ENCODE measurements around the gene AKNA. TPM values are rescaled to one million over a fixed set of nuclear protein-coding genes. Genes with fewer than 3 reads are reported as not detected.
"Not testable (repeated sequence)": the region's sequence is repeated elsewhere in the genome, so short reads cannot be mapped to it uniquely, and the experiment has no call there.

AKNA gene
- total RNA-seq, 2 experiments from 2014 or later, result 107 to 118 TPM

DNA sequence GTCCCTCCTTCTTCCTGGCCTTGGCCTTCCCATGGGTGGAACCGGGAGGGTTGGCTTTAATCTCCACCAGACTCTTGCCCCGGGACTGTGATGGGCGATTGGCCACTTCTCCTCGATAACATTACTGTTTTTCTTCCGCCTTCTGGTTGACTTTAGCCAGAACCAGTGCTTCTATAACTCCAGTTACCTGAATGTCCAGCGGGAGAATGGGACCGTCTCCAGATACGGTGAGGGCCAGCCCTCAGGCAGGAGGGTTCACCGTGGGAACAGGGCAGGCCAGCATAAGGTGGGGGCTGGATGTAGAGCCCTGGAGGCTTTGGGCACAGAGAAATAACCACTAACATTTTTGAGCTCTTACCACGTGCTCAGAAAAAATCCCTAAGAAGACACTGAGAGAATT, 57.1 kb downstream of the AKNA start:
- Mint-ChIP-seq H3K27ac (no peak overlapping the region), H3K27me3 (ENCODE audit: low read depth) (no peaks in the 10 kb centered on the region), H3K4me1 (ENCODE audit: low read depth) (peaks cover 7% of the 10 kb centered on the region), H3K9me3 (no peaks in the 10 kb centered on the region), H3K36me3 (ENCODE audit: low read depth) (peaks cover 12% of the 10 kb centered on the region), H3K4me3 (no peak overlapping the region)
- CTCF ChIA-PET, result no interaction called here
- intact Hi-C loops (cut with micrococcal nuclease), result no loop called here
- DNase-seq, result no peak

DNA sequence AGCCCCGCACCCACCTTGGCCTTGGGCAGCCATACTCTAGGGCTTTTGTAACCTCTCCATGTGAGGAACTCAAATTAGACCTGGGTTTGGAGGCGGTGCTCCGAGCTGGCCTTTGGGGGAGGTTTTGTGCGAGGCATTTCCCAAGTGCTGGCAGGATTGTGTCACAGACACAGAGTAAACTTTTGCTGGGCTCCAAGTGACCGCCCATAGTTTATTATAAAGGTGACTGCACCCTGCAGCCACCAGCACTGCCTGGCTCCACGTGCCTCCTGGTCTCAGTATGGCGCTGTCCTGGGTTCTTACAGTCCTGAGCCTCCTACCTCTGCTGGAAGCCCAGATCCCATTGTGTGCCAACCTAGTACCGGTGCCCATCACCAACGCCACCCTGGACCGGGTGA, 58.2 kb downstream of the AKNA start, which contains the start of gene ORM2:
Gene ORM2, plus strand, starts transcription at position 245 of the 398 bp plus-strand sequence. Its CDS starts 36 bp downstream, at position 281.
- intact Hi-C loops (cut with micrococcal nuclease); H3K27ac Mint-ChIP-seq: not testable (repeated sequence)

DNA sequence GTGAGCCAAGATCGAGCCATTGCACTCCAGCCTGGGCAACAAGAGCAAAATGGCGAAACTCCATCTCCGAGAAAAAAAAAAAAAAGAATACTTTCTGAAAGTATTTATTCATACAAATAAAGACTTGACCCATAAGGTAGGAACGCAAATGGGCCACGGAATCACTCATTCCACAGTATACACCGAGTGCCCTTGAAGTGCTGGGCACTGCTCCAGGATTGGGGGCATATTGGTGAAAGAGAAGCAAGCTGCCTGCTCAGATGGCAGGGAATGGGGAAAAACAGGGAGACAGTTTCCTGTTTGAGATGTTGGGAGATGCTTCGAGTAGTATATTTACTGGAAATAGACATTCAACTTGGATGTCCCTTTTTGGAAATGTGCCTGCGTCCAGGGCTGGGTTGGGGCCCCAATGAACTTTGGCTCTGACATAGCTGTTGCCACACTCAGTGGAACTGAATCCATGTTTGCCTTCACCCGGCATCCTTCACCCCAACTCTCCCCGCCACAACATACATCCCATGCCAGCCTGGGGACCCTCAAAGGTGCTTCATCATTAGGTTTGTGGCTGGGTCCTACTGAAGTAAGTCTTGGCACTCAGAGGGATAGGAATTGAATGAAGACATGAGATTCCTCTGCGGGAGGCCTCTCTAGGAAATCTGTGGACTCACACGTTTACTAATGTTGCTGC, 58.7 kb downstream of the AKNA start:
- H3K4me1 Mint-ChIP-seq (ENCODE audit: low read depth); H3K27me3 Mint-ChIP-seq (ENCODE audit: low read depth); H3K36me3 Mint-ChIP-seq (ENCODE audit: low read depth); H3K4me3 Mint-ChIP-seq; CTCF ChIA-PET; H3K27ac Mint-ChIP-seq; intact Hi-C loops (cut with micrococcal nuclease); DNase-seq; H3K9me3 Mint-ChIP-seq: not testable (repeated sequence)

More for the DNA sequence above, 58.2 kb downstream of the AKNA start, which contains the start of gene ORM2:
- H3K27me3 Mint-ChIP-seq (ENCODE audit: low read depth); H3K4me1 Mint-ChIP-seq (ENCODE audit: low read depth); CTCF ChIA-PET; H3K36me3 Mint-ChIP-seq (ENCODE audit: low read depth); H3K4me3 Mint-ChIP-seq; DNase-seq; H3K9me3 Mint-ChIP-seq: not testable (repeated sequence)

DNA sequence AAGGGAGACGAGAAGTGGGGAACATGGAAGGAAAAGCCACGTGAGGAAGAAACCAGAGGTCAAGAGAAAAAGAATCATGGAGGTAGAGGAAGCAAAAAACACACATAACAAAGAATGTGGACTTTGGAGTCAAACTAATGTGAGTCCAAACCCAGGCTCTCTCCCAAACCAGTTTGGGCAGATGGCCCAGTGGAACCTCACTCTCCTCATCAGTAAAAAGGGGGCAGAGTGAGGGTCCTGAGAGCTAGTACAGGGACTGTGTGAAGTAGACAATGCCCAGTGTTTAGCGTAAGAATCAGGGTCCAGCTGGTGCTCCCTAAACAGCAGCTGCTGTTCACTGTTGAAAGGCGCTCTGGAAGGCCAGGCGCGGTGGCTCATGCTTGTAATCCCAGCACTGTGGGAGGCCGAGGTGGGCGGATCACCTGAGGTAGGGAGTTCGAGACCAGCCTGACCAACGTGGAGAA, 59.4 kb downstream of the AKNA start:
- H3K9me3 Mint-ChIP-seq; intact Hi-C loops (cut with micrococcal nuclease); CTCF ChIA-PET: not testable (repeated sequence)

DNA sequence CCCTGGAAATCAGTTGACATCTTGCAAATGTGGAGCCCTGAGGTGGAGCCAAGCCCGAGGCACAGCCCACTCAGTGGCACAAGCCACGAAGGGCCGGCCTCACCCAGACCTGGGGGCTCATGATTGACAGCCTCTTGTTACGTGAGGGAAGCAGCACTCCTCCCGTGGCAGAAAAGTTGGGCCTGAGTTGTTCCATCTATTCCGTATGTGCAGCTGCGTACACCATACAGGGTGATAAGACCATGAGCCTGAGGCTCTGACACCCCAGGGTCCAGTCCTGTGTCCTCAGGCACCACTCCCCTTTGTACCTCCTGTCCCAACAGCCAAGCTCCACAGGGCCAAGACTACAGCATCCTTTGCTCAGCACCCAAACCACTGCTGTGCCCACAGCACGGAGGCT, 60.0 kb downstream of the AKNA start:
- intact Hi-C loops (cut with micrococcal nuclease), result no loop called here
- H3K4me3 Mint-ChIP-seq, result no peak overlapping the region
- H3K27ac Mint-ChIP-seq, result no peak overlapping the region
- H3K9me3 Mint-ChIP-seq, result no peaks in the 10 kb centered on the region
- DNase-seq, result no peak
- H3K27me3 Mint-ChIP-seq (ENCODE audit: low read depth), result no peaks in the 10 kb centered on the region
- peaks cover 1% of the 10 kb centered on the region for H3K36me3 Mint-ChIP-seq (ENCODE audit: low read depth)
- CTCF ChIA-PET, result no interaction called here
- peaks cover 5% of the 10 kb centered on the region for H3K4me1 Mint-ChIP-seq (ENCODE audit: low read depth)

More for the DNA sequence above, 59.4 kb downstream of the AKNA start:
- not testable (repeated sequence) for H3K36me3 Mint-ChIP-seq (ENCODE audit: low read depth); H3K27me3 Mint-ChIP-seq (ENCODE audit: low read depth); H3K27ac Mint-ChIP-seq; H3K4me1 Mint-ChIP-seq (ENCODE audit: low read depth); DNase-seq; H3K4me3 Mint-ChIP-seq

DNA sequence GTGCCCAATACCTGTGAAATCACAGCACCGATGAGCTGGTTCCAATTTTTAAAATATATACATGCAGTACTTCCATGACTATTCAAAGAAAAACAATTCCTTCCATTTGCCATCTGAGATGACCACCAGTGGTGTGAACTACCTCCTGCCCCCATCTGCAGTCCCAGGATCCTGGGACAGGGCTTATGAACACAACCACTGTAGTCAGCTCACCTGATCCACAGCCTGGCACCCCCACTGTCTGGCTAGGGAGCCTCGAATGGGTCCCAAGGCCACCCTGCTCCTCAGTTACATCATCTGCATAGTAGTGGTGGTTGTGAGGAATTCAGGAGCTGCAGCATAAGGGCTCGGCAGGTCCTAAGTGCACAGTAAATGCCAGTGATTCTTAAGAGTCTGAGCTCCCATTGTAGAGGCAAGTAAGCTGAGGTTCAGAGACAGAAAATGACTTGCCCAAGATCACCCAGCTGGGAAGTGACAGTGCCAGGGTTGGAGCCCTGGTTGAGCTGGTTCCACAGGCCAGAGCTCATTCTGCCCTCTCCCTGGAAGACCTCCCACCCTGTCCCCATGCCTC, 62.0 kb downstream of the AKNA start:
- H3K9me3 Mint-ChIP-seq; CTCF ChIA-PET; H3K4me3 Mint-ChIP-seq; H3K27ac Mint-ChIP-seq; H3K27me3 Mint-ChIP-seq (ENCODE audit: low read depth); DNase-seq; H3K36me3 Mint-ChIP-seq (ENCODE audit: low read depth); H3K4me1 Mint-ChIP-seq (ENCODE audit: low read depth); intact Hi-C loops (cut with micrococcal nuclease): not testable (repeated sequence)

DNA sequence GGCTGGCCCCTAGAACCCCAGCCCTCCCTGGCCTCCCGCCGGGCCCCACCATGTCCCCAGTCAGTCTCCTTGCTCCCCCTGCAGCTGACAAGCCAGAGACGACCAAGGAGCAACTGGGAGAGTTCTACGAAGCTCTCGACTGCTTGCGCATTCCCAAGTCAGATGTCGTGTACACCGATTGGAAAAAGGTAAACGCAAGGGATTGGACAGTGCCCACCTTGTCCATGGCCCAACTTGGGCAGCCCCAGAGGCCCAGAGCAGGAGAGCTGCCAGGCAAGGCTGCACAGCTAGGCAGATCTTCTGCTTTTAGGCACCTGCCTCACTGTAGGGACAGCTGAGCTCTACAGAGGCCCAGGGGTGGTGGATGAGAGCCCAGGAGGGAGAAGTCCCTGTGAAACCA, 62.8 kb downstream of the AKNA start:
- H3K4me1 Mint-ChIP-seq (ENCODE audit: low read depth); H3K27ac Mint-ChIP-seq; H3K9me3 Mint-ChIP-seq; CTCF ChIA-PET; DNase-seq; H3K36me3 Mint-ChIP-seq (ENCODE audit: low read depth); intact Hi-C loops (cut with micrococcal nuclease); H3K27me3 Mint-ChIP-seq (ENCODE audit: low read depth); H3K4me3 Mint-ChIP-seq: not testable (repeated sequence)

DNA sequence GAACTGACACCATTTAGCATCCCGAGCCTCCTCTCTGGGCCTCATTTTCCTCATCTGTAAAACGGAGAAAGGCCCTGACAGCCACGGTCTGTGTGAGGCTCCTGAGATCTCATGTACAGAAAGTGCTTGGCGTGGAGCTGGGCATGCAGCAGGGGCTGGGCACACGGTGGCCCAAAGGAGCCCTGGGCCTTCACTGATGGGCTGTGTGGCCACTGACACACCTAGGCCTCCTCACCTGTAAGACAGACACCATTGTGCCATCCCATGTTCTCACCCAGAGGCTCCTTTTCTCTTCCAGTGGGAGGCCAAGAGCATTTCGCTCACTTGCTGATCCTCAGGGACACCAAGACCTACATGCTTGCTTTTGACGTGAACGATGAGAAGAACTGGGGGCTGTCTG, 63.3 kb downstream of the AKNA start:
- DNase-seq, result no peak
- no peaks in the 10 kb centered on the region for H3K36me3 Mint-ChIP-seq (ENCODE audit: low read depth)
- H3K9me3 Mint-ChIP-seq, result no peaks in the 10 kb centered on the region
- H3K27ac Mint-ChIP-seq, result no peak overlapping the region
- intact Hi-C loops (cut with micrococcal nuclease), result no loop called here
- H3K4me1 Mint-ChIP-seq (ENCODE audit: low read depth), result peaks cover 4% of the 10 kb centered on the region
- CTCF ChIA-PET, result no interaction called here
- no peaks in the 10 kb centered on the region for H3K27me3 Mint-ChIP-seq (ENCODE audit: low read depth)
- no peak overlapping the region for H3K4me3 Mint-ChIP-seq

DNA sequence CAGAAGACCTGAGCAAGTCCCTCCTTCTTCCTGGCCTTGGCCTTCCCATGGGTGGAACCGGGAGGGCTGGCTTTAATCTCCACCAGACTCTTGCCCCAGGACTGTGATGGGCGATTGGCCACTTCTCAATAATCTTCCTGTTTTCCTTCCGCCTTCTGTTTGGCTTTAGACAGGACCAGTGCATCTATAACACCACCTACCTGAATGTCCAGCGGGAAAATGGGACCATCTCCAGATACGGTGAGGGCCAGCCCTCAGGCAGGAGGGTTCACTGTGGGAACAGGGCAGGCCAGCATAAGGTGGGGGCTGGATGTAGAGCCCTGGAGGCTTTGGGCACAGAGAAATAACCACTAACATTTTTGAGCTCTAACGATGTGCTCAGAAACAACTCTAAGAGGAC, 63.9 kb downstream of the AKNA start:
- intact Hi-C loops (cut with micrococcal nuclease); H3K9me3 Mint-ChIP-seq; H3K4me3 Mint-ChIP-seq; CTCF ChIA-PET; DNase-seq; H3K4me1 Mint-ChIP-seq (ENCODE audit: low read depth); H3K36me3 Mint-ChIP-seq (ENCODE audit: low read depth); H3K27me3 Mint-ChIP-seq (ENCODE audit: low read depth); H3K27ac Mint-ChIP-seq: not testable (repeated sequence)

DNA sequence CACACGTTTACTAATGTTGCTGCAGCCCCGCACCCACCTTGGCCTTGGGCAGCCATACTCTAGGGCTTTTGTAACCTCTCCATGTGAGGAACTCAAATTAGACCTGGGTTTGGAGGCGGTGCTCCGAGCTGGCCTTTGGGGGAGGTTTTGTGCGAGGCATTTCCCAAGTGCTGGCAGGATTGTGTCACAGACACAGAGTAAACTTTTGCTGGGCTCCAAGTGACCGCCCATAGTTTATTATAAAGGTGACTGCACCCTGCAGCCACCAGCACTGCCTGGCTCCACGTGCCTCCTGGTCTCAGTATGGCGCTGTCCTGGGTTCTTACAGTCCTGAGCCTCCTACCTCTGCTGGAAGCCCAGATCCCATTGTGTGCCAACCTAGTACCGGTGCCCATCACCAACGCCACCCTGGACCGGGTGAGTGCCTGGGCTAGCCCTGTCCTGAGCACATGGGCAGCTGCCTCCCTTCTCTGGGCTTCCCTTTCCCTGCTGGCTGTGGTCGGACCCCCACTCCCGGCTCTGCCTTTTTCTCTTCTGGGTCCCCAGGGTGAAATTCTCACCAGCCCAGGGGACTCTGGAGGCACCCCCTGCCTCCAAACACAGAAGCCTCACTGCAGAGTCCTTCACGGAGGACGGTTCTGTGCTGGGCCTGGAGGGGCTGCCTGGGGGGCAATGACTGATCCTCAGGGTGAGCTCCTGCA, 64.8 kb downstream of the AKNA start, which contains the start of gene ORM1:
Gene ORM1, plus strand, starts transcription at position 268 of the 701 bp plus-strand sequence. Its CDS starts 36 bp downstream, at position 304.
- H3K4me3 Mint-ChIP-seq; H3K36me3 Mint-ChIP-seq (ENCODE audit: low read depth); intact Hi-C loops (cut with micrococcal nuclease); H3K4me1 Mint-ChIP-seq (ENCODE audit: low read depth); H3K27me3 Mint-ChIP-seq (ENCODE audit: low read depth); H3K9me3 Mint-ChIP-seq; DNase-seq; H3K27ac Mint-ChIP-seq: not testable (repeated sequence)
- CTCF ChIA-PET, result interaction anchor here (0.6 kb wide), 1 partner anchor 225 kb away, joined by 4 read pairs; no protein-coding TSS in a partner anchor

DNA sequence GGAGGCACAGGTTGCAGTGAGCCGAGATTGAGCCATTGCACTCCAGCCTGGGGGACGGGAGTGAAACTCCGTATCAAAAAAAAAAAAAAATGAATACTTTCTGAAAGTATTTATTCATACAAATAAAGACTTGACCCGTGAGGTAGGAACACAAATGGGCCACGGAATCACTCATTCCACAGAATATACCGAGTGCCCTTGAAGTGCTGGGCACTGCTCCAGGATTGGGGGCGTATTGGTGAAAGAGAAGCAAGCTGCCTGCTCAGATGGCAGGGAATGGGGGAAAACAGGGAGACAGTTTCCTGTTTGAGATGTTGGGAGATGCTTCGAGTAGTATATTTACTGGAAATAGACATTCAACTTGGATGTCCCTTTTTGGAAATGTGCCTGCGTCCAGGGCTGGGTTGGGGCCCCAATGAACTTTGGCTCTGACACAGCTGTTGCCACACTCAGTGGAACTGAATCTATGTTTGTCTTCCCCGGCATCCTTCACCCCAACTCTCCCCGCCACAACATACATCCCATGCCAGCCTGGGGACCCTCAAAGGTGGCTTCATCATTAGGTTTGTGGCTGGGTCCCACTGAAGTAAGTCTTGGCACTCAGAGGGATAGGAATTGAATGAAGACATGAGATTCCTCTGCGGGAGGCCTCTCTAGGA, 65.5 kb downstream of the AKNA start:
- intact Hi-C loops (cut with micrococcal nuclease); H3K4me1 Mint-ChIP-seq (ENCODE audit: low read depth); H3K4me3 Mint-ChIP-seq; H3K27me3 Mint-ChIP-seq (ENCODE audit: low read depth); H3K27ac Mint-ChIP-seq; H3K36me3 Mint-ChIP-seq (ENCODE audit: low read depth); H3K9me3 Mint-ChIP-seq; DNase-seq: not testable (repeated sequence)
- CTCF ChIA-PET, result interaction anchor here (0.6 kb wide), 1 partner anchor 226 kb away, joined by 4 read pairs; no protein-coding TSS in a partner anchor

DNA sequence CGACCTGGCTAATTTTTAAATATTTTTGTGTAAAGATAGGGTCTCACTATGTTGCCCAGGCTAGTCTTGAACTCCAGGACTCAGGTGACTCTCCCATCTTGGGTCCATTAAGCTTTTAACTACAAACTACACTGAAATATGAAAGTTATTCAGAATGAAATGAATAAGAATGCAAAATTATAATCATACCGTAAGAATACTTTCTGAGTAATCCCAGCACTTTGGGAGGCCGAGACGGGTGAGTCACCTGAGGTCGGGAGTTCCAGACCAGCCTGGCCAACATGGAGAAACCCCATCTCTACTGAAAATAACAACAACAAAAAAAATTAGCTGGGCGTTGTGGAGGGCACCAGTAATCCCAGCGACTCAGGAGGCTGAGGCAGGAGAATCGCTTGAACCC, 66.0 kb downstream of the AKNA start:
- Mint-ChIP-seq H3K27ac (no peak overlapping the region), H3K4me1 (ENCODE audit: low read depth) (peaks cover 7% of the 10 kb centered on the region), H3K9me3 (no peaks in the 10 kb centered on the region), H3K4me3 (no peak overlapping the region), H3K27me3 (ENCODE audit: low read depth) (no peaks in the 10 kb centered on the region), H3K36me3 (ENCODE audit: low read depth) (no peaks in the 10 kb centered on the region)
- intact Hi-C loops (cut with micrococcal nuclease), result no loop called here
- CTCF ChIA-PET, result interaction anchor here (1.1 to 1.9 kb wide), 2 partner anchors 19 to 239 kb away, joined by 4 to 7 read pairs; no protein-coding TSS in a partner anchor
- peak; percentile 43 for DNase-seq
